CD14-positive monocyte (primary cell): ENCODE measurements around the gene TMEM60. TPM values are rescaled to one million over a fixed set of nuclear protein-coding genes. Genes with fewer than 3 reads are reported as not detected.

Experiments
- DNase-seq, 3 donors: peaks; one replicate each; pipeline ENCODE4 v3.0.0-alpha.2; 2011 to 2022
- H2AFZ ChIP-seq: 2 replicates; pipeline ENCODE4 v1.6.0; 2012; ENCODE audit warnings: mild to moderate bottlenecking, low read depth, low read length, inconsistent platforms; ENCODE audit not compliant: insufficient read depth, poor library complexity, severe bottlenecking
- H3K27ac ChIP-seq, 2 donors: 1 replicate in 1 of 2; 2 replicates in 1 of 2; pipeline ENCODE4 v1.5.1; 2012 to 2013; ENCODE audit warnings: low read length in 2 of 2, control low read depth in 1 of 2, inconsistent platforms in 1 of 2, low read depth in 1 of 2, mild to moderate bottlenecking in 1 of 2
- H3K27me3 ChIP-seq, 2 donors: one replicate each; pipeline versions ENCODE4 v1.6.0 to v1.6.1; 2011 to 2013; ENCODE audit warnings: low read length in 2 of 2; ENCODE audit not compliant: control insufficient read depth in 2 of 2, insufficient read depth in 2 of 2
- H3K36me3 ChIP-seq, 2 donors: replicated peaks in 1 of 2; 1 replicate in 1 of 2; 2 replicates in 1 of 2; pipeline versions ENCODE4 v1.5.1 to v1.6.1; 2012 to 2013; ENCODE audit warnings: low read length in 2 of 2, control low read depth in 1 of 2, inconsistent platforms in 1 of 2, mild to moderate bottlenecking in 1 of 2; ENCODE audit not compliant: insufficient read depth in 2 of 2, control insufficient read depth in 1 of 2
- H3K4me1 ChIP-seq, 2 donors: 1 replicate in 1 of 2; 2 replicates in 1 of 2; pipeline versions ENCODE4 v1.5.1 to v1.6.1; 2012 to 2013; ENCODE audit warnings: low read length in 2 of 2, control low read depth in 1 of 2, inconsistent platforms in 1 of 2, mild to moderate bottlenecking in 1 of 2, moderate library complexity in 1 of 2; ENCODE audit not compliant: insufficient read depth in 2 of 2, control insufficient read depth in 1 of 2
- H3K4me2 ChIP-seq: replicated peaks from 2 replicates; pipeline ENCODE3; 2012; ENCODE audit warnings: low read length, moderate library complexity, mild to moderate bottlenecking; ENCODE audit not compliant: poor library complexity, severe bottlenecking; ENCODE audit errors: extremely low read depth
- H3K4me3 ChIP-seq, 3 experiments: fragments of 200-600 bp in 1 of 3; sonication (generic) in 1 of 3; replicated peaks in 1 of 3; 1 replicate in 2 of 3; 2 replicates in 1 of 3; pipeline ENCODE4 v1.5.1; 2011 to 2013; ENCODE audit warnings: low read length in 3 of 3, mild to moderate bottlenecking in 3 of 3, control low read depth in 2 of 3, low read depth in 2 of 3, inconsistent platforms in 1 of 3, moderate library complexity in 1 of 3
- H3K79me2 ChIP-seq: 2 replicates; pipeline ENCODE4 v1.6.0; 2012; ENCODE audit warnings: mild to moderate bottlenecking, control low read depth, inconsistent platforms, low read length, moderate library complexity; ENCODE audit not compliant: insufficient read depth
- H3K9ac ChIP-seq: 2 replicates; pipeline ENCODE4 v1.6.0; 2017; ENCODE audit warnings: low read length, mild to moderate bottlenecking; ENCODE audit not compliant: insufficient read depth, poor library complexity, severe bottlenecking
- H3K9me3 ChIP-seq, 2 donors: replicated peaks in 1 of 2; 1 replicate in 1 of 2; 2 replicates in 1 of 2; pipeline versions ENCODE4 v1.5.1 to v1.6.1; 2012 to 2013; ENCODE audit warnings: low read length in 2 of 2, control low read depth in 1 of 2; ENCODE audit not compliant: control insufficient read depth in 1 of 2, insufficient read depth in 1 of 2
- H4K20me1 ChIP-seq: 2 replicates; pipeline ENCODE4 v1.6.0; 2012; ENCODE audit warnings: mild to moderate bottlenecking, low read length, control low read depth, moderate library complexity; ENCODE audit not compliant: insufficient read depth
- H3K27ac Mint-ChIP-seq, 7 donors: one replicate each; pipeline ENCODE4 v1.8.0; 2020; ENCODE audit warnings: mild to moderate bottlenecking in 7 of 7, mixed read lengths in 7 of 7, moderate library complexity in 6 of 7, inconsistent platforms in 2 of 7
- H3K27me3 Mint-ChIP-seq, 3 donors: one replicate each; pipeline ENCODE4 v1.8.0; 2021 to 2022; ENCODE audit warnings: low read depth in 3 of 3, mild to moderate bottlenecking in 3 of 3, mixed read lengths in 3 of 3, moderate library complexity in 3 of 3, inconsistent platforms in 1 of 3
- H3K36me3 Mint-ChIP-seq, 2 donors: one replicate each; pipeline ENCODE4 v1.8.0; 2020; ENCODE audit warnings: mixed read lengths in 2 of 2, inconsistent platforms in 1 of 2, mild to moderate bottlenecking in 1 of 2
- H3K4me1 Mint-ChIP-seq: one replicate; pipeline ENCODE4 v1.8.0; 2020; ENCODE audit warnings: mild to moderate bottlenecking, mixed read lengths
- H3K4me3 Mint-ChIP-seq, 2 donors: one replicate each; pipeline ENCODE4 v1.8.0; 2020; ENCODE audit warnings: mild to moderate bottlenecking in 2 of 2, mixed read lengths in 2 of 2, moderate library complexity in 1 of 2
- H3K9me3 Mint-ChIP-seq, 7 donors: one replicate each; pipeline ENCODE4 v1.8.0; 2020 to 2022; ENCODE audit warnings: mixed read lengths in 7 of 7, mild to moderate bottlenecking in 6 of 7, moderate library complexity in 6 of 7, inconsistent platforms in 2 of 7
- WGBS: methylation state at CpG from one replicate; pipeline ENCODE4 v1.1.5; 2013; ENCODE audit warnings: missing lambda C conversion rate; ENCODE audit not compliant: insufficient coverage; 5-methylcytosine and 5-hydroxymethylcytosine counted together
- intact Hi-C, 2 donors: fragments of 100-400 bp; cut with micrococcal nuclease; formaldehyde crosslinking; loops; one replicate each; pipeline versions ENCODE4 v1.15.0 to v1.15.1; 2023
- polyA plus RNA-seq, 3 donors: library from polyadenylated mRNA; depleted of rRNA in 1 of 3; unstranded in 2 of 3; stranded (reverse) in 1 of 3; fragments of 300-500 nt in 2 of 3; fragments of >200 nt in 1 of 3; fragmentation: Illumina TruSeq in 2 of 3; gene quantifications; 1 replicate in 2 of 3; 2 replicates in 1 of 3; pipeline ENCODE4 v1.2.3, GENCODE V29; 2012 to 2021
- TF ChIP-seq, protein P1 (sequence below): fragments of 200-600 bp; IDR thresholded peaks from one replicate; pipeline ENCODE4 v1.8.0; 2022; ENCODE audit warnings: antibody characterized with exemption, mild to moderate bottlenecking

TMEM60 gene
- polyA plus RNA-seq, 3 donors = 5.5 to 27.6 (median 25.6) TPM

DNA sequence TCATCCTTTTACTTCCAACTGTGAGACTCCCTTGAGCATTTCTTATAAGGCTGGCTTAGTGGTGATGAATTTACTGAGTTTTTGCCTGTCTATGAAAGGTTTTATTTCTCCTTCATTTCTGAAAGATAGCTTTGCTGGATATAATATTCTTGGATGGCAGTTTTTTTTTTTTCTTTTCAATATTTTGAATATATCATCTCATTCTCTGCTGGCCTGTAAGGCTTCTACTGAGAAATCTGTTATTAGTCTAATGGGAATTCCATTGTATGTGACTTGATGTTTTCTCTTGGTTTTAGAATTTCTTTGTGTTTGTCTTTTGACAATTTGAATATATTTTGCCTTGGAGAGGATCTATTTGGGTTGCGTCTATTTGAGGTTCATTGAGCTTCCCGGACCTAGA lies 22.7 kb upstream of the TMEM60 start:
- Mint-ChIP-seq H3K4me3 (no peak overlapping the region), H3K27ac (no peak overlapping the region), H3K9me3 (peaks cover 33 to 60% (median 51%) of the 10 kb centered on the region in 7 donors), H3K4me1 (peaks cover 38% of the 10 kb centered on the region), H3K27me3 (no peaks in the 10 kb centered on the region), H3K36me3 (peaks cover 32 to 47% of the 10 kb centered on the region in 2 donors)
- Histone ChIP-seq H3K27ac (no peak overlapping the region), H3K27me3 (no peaks in the 10 kb centered on the region), H3K36me3 (peaks cover 7 to 35% of the 10 kb centered on the region in 2 donors), H3K9me3 (peaks cover 40 to 45% of the 10 kb centered on the region in 2 donors), H4K20me1 (no peaks in the 10 kb centered on the region), H3K9ac (no peak overlapping the region), H3K79me2 (peaks cover 75% of the 10 kb centered on the region), H3K4me1 (peaks cover 23 to 25% of the 10 kb centered on the region in 2 donors), H3K4me2 (no peak overlapping the region), H3K4me3 (no peak overlapping the region), H2AFZ (no peak overlapping the region)
- no CpG with 5 or more reads among the region's 2 CpGs for WGBS
- TF ChIP-seq, protein P1, sequence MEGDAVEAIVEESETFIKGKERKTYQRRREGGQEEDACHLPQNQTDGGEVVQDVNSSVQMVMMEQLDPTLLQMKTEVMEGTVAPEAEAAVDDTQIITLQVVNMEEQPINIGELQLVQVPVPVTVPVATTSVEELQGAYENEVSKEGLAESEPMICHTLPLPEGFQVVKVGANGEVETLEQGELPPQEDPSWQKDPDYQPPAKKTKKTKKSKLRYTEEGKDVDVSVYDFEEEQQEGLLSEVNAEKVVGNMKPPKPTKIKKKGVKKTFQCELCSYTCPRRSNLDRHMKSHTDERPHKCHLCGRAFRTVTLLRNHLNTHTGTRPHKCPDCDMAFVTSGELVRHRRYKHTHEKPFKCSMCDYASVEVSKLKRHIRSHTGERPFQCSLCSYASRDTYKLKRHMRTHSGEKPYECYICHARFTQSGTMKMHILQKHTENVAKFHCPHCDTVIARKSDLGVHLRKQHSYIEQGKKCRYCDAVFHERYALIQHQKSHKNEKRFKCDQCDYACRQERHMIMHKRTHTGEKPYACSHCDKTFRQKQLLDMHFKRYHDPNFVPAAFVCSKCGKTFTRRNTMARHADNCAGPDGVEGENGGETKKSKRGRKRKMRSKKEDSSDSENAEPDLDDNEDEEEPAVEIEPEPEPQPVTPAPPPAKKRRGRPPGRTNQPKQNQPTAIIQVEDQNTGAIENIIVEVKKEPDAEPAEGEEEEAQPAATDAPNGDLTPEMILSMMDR = no peak
- intact Hi-C loops = no loop called here
- no peak for DNase-seq

DNA sequence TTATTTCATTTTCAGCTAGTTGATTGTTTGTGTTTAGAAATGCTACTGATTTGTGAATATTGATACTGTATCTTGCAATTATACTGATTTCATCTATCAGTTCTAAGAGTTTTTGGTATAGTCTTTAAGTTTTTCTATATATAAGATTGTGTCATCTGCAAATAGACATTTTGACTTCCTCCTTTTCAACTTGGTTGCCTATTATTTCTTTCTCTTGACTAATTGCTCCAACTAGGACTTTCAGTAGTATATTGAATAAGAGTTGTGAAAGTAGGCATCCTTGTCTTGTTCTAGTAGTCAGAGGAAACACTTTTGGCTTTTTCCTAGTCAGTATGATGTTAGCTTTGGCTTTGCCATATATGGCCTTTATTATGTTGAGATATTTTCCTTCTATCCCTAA lies 20.8 kb upstream of the TMEM60 start:
- Mint-ChIP-seq H3K27me3 (no peaks in the 10 kb centered on the region), H3K4me1 (peaks cover 24% of the 10 kb centered on the region), H3K27ac (peak overlapping the region in 1 of 7 donors; percentile 65), H3K9me3 (peaks cover 31 to 55% (median 51%) of the 10 kb centered on the region in 7 donors), H3K4me3 (no peak overlapping the region), H3K36me3 (peaks cover 33 to 49% of the 10 kb centered on the region in 2 donors)
- H3K27ac ChIP-seq = peak overlapping the region in 1 of 2 donors; percentile 5
- no peak overlapping the region for H2AFZ ChIP-seq
- H3K4me3 ChIP-seq = no peak overlapping the region
- H3K4me2 ChIP-seq = no peak overlapping the region
- no peaks in the 10 kb centered on the region for H3K27me3 ChIP-seq
- H3K36me3 ChIP-seq = peaks cover 7 to 35% of the 10 kb centered on the region in 2 donors
- H3K4me1 ChIP-seq = peaks cover 9 to 10% of the 10 kb centered on the region in 2 donors
- intact Hi-C loops = no loop called here
- no peak for DNase-seq
- no peak overlapping the region for H3K9ac ChIP-seq
- no peaks in the 10 kb centered on the region for H4K20me1 ChIP-seq
- TF ChIP-seq, protein P1 = no peak
- peaks cover 40 to 45% of the 10 kb centered on the region in 2 donors for H3K9me3 ChIP-seq
- H3K79me2 ChIP-seq = peaks cover 81% of the 10 kb centered on the region
